Measurements from ENCODE around the gene CLEC4F.

The CLEC4F gene

DNA sequence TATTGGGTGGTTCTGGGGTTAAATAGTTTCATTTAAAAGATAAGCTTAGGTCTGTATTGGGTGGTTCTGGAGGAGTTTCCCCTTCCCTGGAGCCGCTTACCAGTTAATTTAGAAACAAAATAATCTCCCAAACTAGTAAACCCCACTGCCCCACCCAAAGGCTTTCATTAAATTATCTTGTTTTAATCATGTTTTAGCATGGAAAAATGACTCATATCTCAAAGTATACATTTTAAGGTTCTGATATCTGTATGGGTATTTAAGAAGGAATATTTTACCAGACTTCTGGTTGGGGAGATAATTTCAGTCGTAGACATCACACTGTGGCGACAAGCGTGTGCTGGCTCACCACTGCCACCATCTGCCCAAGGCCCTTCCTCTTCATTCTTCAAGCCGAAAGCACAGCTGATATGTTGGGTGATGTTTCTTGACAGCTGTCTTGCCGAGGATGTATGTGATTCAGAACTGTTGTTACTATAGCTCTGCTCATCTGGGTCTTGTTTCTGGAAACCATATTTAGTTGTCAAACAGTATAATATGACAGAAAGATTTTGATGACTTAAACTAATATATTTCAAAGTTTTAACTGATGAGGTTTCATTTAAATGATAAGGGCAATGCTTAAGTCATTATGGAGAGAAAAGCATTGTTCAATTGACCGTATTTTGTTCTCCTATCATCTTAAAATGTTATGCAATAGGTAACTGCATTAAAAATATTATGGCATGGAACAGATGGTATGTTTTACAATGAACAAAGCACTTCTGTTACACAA, 35.1 kb downstream of the CLEC4F start:
- Histone ChIP-seq H3K36me3 (ENCODE audit: control insufficient read depth in 2 of 2, insufficient read depth in 2 of 2, low read length in 2 of 2) (no peaks in the 10 kb centered on the region), H3K9ac (ENCODE audit: low read length in 2 of 2) (no peak overlapping the region), H3K27ac (ENCODE audit: low read length) (no peak overlapping the region), H3K4me3 (ENCODE audit: low read length in 2 of 2) (no peak overlapping the region), H3K4me1 (ENCODE audit: control insufficient read depth, insufficient read depth, low read length) (peaks cover 9% of the 10 kb centered on the region), H3K9me3 (ENCODE audit: control insufficient read depth in 2 of 2, low read length in 2 of 2) (no peaks in the 10 kb centered on the region), H3K27me3 (ENCODE audit: control insufficient read depth in 1 of 2, insufficient read depth in 2 of 2, low read length in 2 of 2) (peaks cover 13 to 21% of the 10 kb centered on the region in 2 donors)

DNA sequence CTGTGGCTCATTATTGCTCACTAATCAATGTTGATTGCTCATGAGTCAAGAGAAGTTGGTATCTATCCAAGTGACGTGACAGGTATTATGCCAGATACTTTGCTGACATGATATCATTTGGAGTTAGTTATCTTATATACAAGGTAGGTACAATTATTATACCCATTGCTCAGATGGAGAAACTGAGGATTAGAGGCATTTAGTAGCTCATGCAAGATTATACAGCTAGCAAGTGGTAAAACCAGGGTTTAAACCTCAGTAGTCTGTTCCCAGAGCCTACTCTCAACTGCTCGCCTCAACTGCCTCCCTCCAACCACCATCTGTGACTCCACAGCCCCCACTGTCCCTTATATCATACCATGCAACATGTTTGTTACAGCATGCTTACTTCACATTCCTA, 36.1 kb downstream of the CLEC4F start:
- no peak overlapping the region for H3K27ac ChIP-seq (ENCODE audit: low read length)

DNA sequence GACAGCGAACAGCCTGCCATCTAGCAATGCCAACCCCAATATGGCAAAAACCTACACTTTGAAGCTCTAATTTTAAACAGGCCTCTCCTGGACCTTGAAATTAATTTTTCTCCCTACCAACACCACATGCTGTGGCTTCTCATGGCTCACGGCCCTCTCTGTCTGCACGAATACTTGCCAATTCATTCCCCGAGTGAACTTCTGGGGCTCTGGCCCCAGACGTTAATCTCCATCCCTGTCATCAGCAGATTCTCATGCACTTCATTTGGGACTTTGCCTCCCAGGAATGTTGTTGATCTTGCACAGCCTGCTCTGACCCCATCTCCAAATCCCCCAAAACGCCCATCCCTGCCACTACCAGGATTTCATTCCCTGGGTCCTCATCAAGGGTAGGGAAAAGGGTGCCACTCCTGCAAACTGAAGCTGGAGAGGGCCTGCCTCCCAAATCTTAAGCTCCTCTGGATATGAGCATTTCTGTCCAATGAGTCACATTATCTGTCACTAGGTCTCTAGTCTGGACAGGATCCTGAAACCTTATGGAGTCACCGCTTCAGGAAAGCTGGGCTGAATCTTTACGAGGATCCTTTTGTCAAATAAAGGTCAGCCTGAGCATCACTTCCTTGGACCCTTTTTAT, 40.4 kb downstream of the CLEC4F start:
- Histone ChIP-seq H3K9me3 (ENCODE audit: control insufficient read depth in 2 of 2, low read length in 2 of 2) (no peaks in the 10 kb centered on the region), H3K4me3 (ENCODE audit: low read length in 2 of 2) (no peak overlapping the region), H3K9ac (ENCODE audit: low read length in 2 of 2) (no peak overlapping the region)

More for the DNA sequence above, 36.1 kb downstream of the CLEC4F start:
- H3K4me3 ChIP-seq (ENCODE audit: low read length in 2 of 2): no peak overlapping the region
- H3K4me1 ChIP-seq (ENCODE audit: control insufficient read depth, insufficient read depth, low read length): no peaks in the 10 kb centered on the region
- H3K27me3 ChIP-seq (ENCODE audit: control insufficient read depth in 1 of 2, insufficient read depth in 2 of 2, low read length in 2 of 2): peaks cover 5 to 15% of the 10 kb centered on the region in 2 donors
- H3K9ac ChIP-seq (ENCODE audit: low read length in 2 of 2): no peak overlapping the region
- no peaks in the 10 kb centered on the region for H3K36me3 ChIP-seq (ENCODE audit: control insufficient read depth in 2 of 2, insufficient read depth in 2 of 2, low read length in 2 of 2)
- H3K9me3 ChIP-seq (ENCODE audit: control insufficient read depth in 2 of 2, low read length in 2 of 2): no peaks in the 10 kb centered on the region

DNA sequence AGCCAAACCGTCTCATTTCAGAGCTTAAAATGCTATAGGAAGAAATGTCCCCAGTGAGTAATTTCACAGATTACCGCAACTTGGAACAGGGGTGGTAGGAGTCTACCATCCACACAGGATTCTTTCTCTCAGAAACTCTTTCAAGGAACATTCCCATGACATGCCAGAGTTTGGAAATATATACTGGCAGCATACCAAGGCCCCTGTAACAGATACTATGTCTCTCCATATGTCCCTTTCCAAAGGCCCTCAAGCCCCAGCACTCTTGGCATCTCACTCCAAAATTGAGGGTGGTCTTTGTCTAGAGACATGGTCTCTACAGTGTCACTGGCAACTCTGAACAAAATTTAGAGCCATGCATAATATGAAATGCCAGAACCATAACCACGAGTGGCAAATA, 40.9 kb downstream of the CLEC4F start:
- Histone ChIP-seq H3K9me3 (ENCODE audit: control insufficient read depth in 2 of 2, low read length in 2 of 2) (no peaks in the 10 kb centered on the region), H3K36me3 (ENCODE audit: control insufficient read depth in 2 of 2, insufficient read depth in 2 of 2, low read length in 2 of 2) (no peaks in the 10 kb centered on the region), H3K9ac (ENCODE audit: low read length in 2 of 2) (no peak overlapping the region), H3K27me3 (ENCODE audit: control insufficient read depth in 1 of 2, insufficient read depth in 2 of 2, low read length in 2 of 2) (peaks cover 4 to 15% of the 10 kb centered on the region in 2 donors), H3K4me1 (ENCODE audit: control insufficient read depth, insufficient read depth, low read length) (no peaks in the 10 kb centered on the region), H3K4me3 (ENCODE audit: low read length in 2 of 2) (no peak overlapping the region), H3K27ac (ENCODE audit: low read length) (no peak overlapping the region)

More for the DNA sequence above, 40.4 kb downstream of the CLEC4F start:
- peaks cover 4 to 12% of the 10 kb centered on the region in 2 donors for H3K27me3 ChIP-seq (ENCODE audit: control insufficient read depth in 1 of 2, insufficient read depth in 2 of 2, low read length in 2 of 2)
- H3K4me1 ChIP-seq (ENCODE audit: control insufficient read depth, insufficient read depth, low read length): no peaks in the 10 kb centered on the region
- H3K27ac ChIP-seq (ENCODE audit: low read length): no peak overlapping the region
- H3K36me3 ChIP-seq (ENCODE audit: control insufficient read depth in 2 of 2, insufficient read depth in 2 of 2, low read length in 2 of 2): no peaks in the 10 kb centered on the region

DNA sequence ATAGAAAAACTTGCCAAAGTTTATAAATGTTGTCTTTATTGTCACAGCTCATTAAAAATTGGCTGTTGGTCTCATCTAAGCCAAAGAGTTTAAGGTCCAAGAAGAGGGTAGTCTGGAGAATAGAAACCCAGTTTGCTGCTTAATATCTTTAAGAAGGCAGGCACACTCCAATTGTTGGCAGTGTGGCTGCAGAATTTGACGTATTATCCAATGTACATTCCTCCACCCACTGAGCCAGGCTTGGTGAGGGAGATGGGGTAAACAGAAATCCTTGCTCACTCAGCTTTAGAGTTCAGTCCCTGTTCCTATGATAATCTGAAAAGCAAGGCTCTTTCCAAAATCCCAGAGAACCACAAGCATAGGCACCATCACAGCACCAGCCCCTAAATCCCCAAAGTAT, 41.7 kb downstream of the CLEC4F start:
- Histone ChIP-seq H3K36me3 (ENCODE audit: control insufficient read depth in 2 of 2, insufficient read depth in 2 of 2, low read length in 2 of 2) (no peaks in the 10 kb centered on the region), H3K27ac (ENCODE audit: low read length) (no peak overlapping the region), H3K9me3 (ENCODE audit: control insufficient read depth in 2 of 2, low read length in 2 of 2) (no peaks in the 10 kb centered on the region), H3K4me1 (ENCODE audit: control insufficient read depth, insufficient read depth, low read length) (no peaks in the 10 kb centered on the region), H3K27me3 (ENCODE audit: control insufficient read depth in 1 of 2, insufficient read depth in 2 of 2, low read length in 2 of 2) (peaks cover 4 to 19% of the 10 kb centered on the region in 2 donors), H3K4me3 (ENCODE audit: low read length in 2 of 2) (no peak overlapping the region), H3K9ac (ENCODE audit: low read length in 2 of 2) (no peak overlapping the region)

DNA sequence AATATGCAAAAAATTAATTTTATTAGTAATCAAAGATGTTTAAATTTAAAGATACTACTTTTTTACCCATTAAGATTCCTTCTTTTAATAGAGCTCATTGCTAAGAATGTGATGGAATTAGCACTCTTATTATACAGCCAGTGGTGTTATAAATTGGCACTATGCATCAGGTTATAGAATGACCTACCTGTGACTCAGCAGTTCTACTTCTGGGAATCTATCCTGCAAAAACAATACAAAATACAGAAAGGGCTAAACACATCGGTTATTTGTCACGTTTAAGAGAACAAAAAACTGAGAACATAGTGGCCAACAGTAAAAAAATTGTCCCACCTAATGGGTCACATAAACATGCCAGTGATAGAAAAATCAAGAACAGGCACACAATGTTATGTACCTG, 42.9 kb downstream of the CLEC4F start:
- no peaks in the 10 kb centered on the region for H3K4me1 ChIP-seq (ENCODE audit: control insufficient read depth, insufficient read depth, low read length)
- no peaks in the 10 kb centered on the region for H3K36me3 ChIP-seq (ENCODE audit: control insufficient read depth in 2 of 2, insufficient read depth in 2 of 2, low read length in 2 of 2)
- no peak overlapping the region for H3K27ac ChIP-seq (ENCODE audit: low read length)
- H3K27me3 ChIP-seq (ENCODE audit: control insufficient read depth in 1 of 2, insufficient read depth in 2 of 2, low read length in 2 of 2): peaks cover 4 to 22% of the 10 kb centered on the region in 2 donors
- no peak overlapping the region for H3K4me3 ChIP-seq (ENCODE audit: low read length in 2 of 2)
- peaks cover 0 to 3% of the 10 kb centered on the region in 2 donors for H3K9me3 ChIP-seq (ENCODE audit: control insufficient read depth in 2 of 2, low read length in 2 of 2)
- no peak overlapping the region for H3K9ac ChIP-seq (ENCODE audit: low read length in 2 of 2)

DNA sequence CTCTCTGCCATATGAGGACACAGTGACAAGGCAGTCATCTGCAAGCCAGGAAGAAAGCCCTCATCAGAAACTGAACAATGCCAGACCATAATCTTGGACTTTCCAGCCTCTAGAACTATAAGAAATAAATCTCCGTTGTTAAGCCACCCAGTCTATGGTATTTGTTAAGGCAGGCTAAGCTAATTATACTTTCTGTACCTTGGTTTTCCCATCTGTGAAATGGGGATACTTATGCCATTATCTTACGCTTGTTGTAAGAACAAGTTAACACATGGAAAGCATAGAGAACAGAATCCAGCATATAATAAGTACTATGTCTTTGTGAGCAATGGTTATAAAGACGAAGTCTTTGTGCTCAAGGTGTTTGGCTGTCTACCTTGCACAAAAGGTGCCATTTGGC, 44.1 kb downstream of the CLEC4F start:
- peaks cover 0 to 6% of the 10 kb centered on the region in 2 donors for H3K9me3 ChIP-seq (ENCODE audit: control insufficient read depth in 2 of 2, low read length in 2 of 2)
- no peak overlapping the region for H3K4me3 ChIP-seq (ENCODE audit: low read length in 2 of 2)
- no peaks in the 10 kb centered on the region for H3K4me1 ChIP-seq (ENCODE audit: control insufficient read depth, insufficient read depth, low read length)
- H3K27ac ChIP-seq (ENCODE audit: low read length): no peak overlapping the region
- H3K36me3 ChIP-seq (ENCODE audit: control insufficient read depth in 2 of 2, insufficient read depth in 2 of 2, low read length in 2 of 2): no peaks in the 10 kb centered on the region
- no peak overlapping the region for H3K9ac ChIP-seq (ENCODE audit: low read length in 2 of 2)
- peaks cover 4 to 22% of the 10 kb centered on the region in 2 donors for H3K27me3 ChIP-seq (ENCODE audit: control insufficient read depth in 1 of 2, insufficient read depth in 2 of 2, low read length in 2 of 2)

DNA sequence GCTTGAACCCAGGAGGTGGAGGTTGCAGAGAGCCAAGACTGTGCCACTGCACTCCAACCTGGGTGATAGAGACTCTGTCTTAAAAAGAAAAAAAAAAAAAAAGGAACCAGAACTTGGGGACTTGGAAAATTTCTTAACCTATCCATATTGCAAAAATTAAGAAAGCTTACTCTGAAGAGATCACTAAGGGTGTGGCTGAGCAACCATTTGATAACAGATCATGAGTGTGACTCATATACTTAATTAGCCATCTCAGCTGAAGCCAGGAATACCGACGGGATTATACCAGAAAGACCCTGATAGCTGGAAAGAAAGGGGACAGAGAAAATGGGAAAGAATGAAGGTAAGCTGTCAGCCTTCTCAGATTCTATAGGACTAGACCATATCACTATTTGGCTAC, 45.3 kb downstream of the CLEC4F start:
- H3K36me3 ChIP-seq (ENCODE audit: control insufficient read depth in 2 of 2, insufficient read depth in 2 of 2, low read length in 2 of 2): no peaks in the 10 kb centered on the region

DNA sequence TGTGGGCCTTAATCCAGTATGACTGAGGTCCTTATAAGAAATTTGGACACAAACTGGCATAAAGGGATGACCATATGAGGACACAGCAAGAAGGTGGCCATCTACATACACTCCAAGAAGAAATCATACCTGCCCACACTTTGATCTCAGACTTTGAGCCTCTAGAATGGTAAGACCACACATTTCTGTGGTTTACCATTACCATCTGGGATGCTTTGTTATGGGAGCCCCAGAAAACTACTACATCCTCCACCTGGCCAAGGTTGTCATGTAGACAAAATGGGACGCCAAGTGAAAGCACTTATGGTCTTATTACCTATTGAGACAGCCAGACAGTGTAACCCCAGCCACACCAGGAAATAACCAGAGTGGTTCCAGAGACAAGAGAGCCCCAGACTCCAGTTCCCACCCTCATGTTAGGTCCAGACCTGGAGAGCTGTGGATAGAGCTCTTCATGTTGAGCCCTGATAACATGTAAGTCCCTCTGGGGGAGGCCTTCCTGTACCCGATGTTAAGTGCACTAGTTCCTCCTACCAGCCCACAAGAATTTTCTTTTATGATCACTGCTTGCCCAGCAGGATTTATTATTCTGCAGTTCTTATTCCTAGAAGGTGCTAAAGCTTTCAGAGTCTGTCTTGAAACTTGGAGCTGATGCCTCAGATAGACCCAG, 47.8 kb downstream of the CLEC4F start:
- Histone ChIP-seq H3K27ac (ENCODE audit: low read length) (no peak overlapping the region), H3K9ac (ENCODE audit: low read length in 2 of 2) (no peak overlapping the region), H3K27me3 (ENCODE audit: control insufficient read depth in 1 of 2, insufficient read depth in 2 of 2, low read length in 2 of 2) (peaks cover 13 to 22% of the 10 kb centered on the region in 2 donors), H3K9me3 (ENCODE audit: control insufficient read depth in 2 of 2, low read length in 2 of 2) (peaks cover 0 to 6% of the 10 kb centered on the region in 2 donors), H3K4me1 (ENCODE audit: control insufficient read depth, insufficient read depth, low read length) (peaks cover 4% of the 10 kb centered on the region), H3K4me3 (ENCODE audit: low read length in 2 of 2) (no peak overlapping the region), H3K36me3 (ENCODE audit: control insufficient read depth in 2 of 2, insufficient read depth in 2 of 2, low read length in 2 of 2) (no peaks in the 10 kb centered on the region)

More for the DNA sequence above, 45.3 kb downstream of the CLEC4F start:
- H3K9me3 ChIP-seq (ENCODE audit: control insufficient read depth in 2 of 2, low read length in 2 of 2): peaks cover 0 to 6% of the 10 kb centered on the region in 2 donors
- H3K9ac ChIP-seq (ENCODE audit: low read length in 2 of 2): no peak overlapping the region
- H3K4me3 ChIP-seq (ENCODE audit: low read length in 2 of 2): no peak overlapping the region
- H3K4me1 ChIP-seq (ENCODE audit: control insufficient read depth, insufficient read depth, low read length): no peaks in the 10 kb centered on the region
- H3K27ac ChIP-seq (ENCODE audit: low read length): no peak overlapping the region
- peaks cover 0 to 19% of the 10 kb centered on the region in 2 donors for H3K27me3 ChIP-seq (ENCODE audit: control insufficient read depth in 1 of 2, insufficient read depth in 2 of 2, low read length in 2 of 2)

DNA sequence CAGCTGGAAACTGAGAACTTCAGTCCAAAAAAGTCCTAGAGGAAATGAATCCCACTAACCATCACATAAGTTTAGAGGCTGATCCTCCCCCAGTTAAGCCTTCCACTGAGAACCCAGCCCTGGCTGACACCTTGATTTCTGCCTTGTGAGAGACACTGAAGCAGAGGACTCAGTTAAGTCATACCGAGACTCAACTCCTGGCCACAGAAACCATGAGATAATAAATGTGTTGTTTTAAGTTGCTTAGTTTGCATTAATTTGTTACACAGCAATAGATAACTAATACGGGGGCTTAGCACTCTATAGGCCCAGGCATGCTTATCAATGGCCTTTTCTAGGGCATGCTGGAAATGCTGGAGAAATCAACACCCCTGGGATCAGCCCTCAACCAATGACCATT, 49.0 kb downstream of the CLEC4F start:
- no peaks in the 10 kb centered on the region for H3K36me3 ChIP-seq (ENCODE audit: control insufficient read depth in 2 of 2, insufficient read depth in 2 of 2, low read length in 2 of 2)
- H3K27me3 ChIP-seq (ENCODE audit: control insufficient read depth in 1 of 2, insufficient read depth in 2 of 2, low read length in 2 of 2): peaks cover 24 to 29% of the 10 kb centered on the region in 2 donors
- peaks cover 12% of the 10 kb centered on the region for H3K4me1 ChIP-seq (ENCODE audit: control insufficient read depth, insufficient read depth, low read length)
- H3K9ac ChIP-seq (ENCODE audit: low read length in 2 of 2): no peak overlapping the region
- H3K27ac ChIP-seq (ENCODE audit: low read length): no peak overlapping the region
- no peak overlapping the region for H3K4me3 ChIP-seq (ENCODE audit: low read length in 2 of 2)
- peaks cover 0 to 6% of the 10 kb centered on the region in 2 donors for H3K9me3 ChIP-seq (ENCODE audit: control insufficient read depth in 2 of 2, low read length in 2 of 2)
